Measurements from ENCODE around the gene FLYWCH1. TPM values are rescaled to one million over a fixed set of nuclear protein-coding genes. Genes with fewer than 3 reads are reported as not detected.

FLYWCH1 gene
- total RNA-seq, 1 donor from 2014 or later: 65.4 TPM

DNA sequence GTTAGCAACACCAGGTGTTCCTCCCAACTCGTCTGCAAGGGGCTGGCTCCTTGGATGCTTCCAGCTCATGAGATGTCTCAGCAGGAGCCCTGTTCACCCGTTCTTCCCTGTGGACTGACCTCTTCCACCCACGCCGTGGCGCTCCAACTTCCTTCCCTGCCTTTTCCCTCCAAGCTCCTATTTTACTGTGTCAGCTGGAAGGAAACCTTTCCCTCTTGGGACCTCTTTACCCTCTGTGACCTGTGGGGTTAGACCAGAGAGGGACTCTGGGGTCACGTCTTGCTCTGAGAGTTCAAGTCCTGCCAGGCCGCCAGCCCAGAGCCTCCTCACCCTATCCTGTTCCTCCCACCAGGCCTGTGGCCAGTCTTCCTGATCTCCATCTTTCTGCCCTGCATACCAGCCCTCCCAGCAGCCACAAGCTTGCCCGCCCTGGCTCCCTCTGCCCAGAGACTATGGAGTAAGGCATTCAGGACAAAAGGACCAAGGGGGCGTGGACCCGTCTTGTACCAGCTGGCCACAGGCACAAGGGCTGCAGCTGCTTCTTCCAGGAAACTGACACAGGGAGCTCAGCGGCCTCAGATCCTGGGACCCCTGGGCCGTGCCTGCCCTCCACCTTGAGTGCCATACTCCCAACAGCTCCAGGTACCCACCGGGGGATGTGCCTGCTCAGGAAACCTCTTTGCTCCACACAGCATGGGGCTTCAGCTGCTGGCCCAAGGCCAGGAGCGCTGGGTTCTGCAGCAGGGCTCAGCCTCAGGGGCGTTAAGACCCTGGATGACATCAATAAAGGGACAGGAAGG is 60.5 kb downstream of the FLYWCH1 start:
- Mint-ChIP-seq H3K9me3 (no peaks in the 10 kb centered on the region), H3K4me1 (ENCODE audit: low read depth) (peaks cover 18% of the 10 kb centered on the region), H3K27ac (peak overlapping the region; percentile 45), H3K27me3 (ENCODE audit: low read depth) (peaks cover 8% of the 10 kb centered on the region), H3K4me3 (ENCODE audit: low read depth) (peak overlapping the region; percentile 55), H3K36me3 (ENCODE audit: low read depth) (peaks cover 33% of the 10 kb centered on the region)
- intact Hi-C loops (cut with micrococcal nuclease): no loop called here
- DNase-seq (ENCODE audit: low spot score): no peak

DNA sequence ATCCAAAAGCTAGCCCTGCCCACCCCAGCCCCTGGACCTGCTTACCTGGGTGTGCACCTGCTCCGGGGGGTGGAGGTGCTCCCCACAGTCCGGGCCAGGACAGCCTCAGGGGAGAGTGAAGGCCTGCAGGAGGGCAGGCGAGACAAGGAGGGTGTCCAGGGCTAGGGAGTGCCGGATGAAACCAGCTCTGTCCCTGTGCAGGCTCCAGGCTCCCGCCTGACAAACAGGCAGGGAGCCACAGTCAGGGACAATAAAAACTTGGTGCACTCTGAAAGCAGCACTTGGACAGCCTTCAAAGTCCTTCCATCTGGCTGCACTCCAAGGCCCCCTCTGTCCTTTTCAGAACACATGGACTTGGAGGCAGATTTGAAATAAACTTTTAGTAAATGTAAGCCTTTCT is 61.4 kb downstream of the FLYWCH1 start:
- Mint-ChIP-seq H3K36me3 (ENCODE audit: low read depth) (peaks cover 39% of the 10 kb centered on the region), H3K27me3 (ENCODE audit: low read depth) (peaks cover 5% of the 10 kb centered on the region)
- no peak for DNase-seq (ENCODE audit: low spot score)

DNA sequence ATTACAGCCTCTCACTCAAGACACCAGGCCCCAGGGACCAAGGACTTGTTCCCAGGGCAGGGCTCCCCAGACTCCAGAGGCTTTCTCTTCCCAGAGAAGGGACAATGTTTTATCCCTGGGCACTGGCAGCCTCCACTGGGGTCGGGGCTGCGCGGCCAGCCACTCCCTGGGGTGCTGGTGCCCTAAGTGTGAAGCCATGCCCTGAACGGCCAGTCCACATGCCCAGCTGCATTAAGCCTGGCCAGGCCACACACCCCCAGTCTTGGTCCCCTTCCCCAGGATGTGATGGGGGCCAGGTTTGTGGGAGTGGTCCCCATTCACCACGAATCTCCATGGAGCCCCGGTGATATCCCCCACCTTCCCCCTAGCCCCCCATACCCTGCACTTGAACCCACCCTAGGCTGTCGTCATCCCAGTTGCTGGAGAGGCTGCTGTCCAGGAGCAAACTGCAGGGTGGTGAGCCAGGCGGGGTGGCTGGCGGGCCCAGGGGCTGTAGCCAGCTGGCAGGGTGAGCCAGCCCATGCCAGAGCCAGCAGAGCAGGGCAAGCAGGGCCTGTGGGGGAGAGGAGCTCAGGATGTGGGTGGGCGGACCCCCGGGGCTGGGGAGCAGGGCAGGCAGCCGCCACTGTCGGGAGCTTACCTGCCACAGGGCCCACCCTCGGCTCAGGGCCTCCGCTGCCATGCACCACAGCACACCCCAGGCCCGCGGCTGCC is 62.0 kb downstream of the FLYWCH1 start:
- H3K9me3 Mint-ChIP-seq: no peaks in the 10 kb centered on the region
- intact Hi-C loops (cut with micrococcal nuclease): no loop called here
- peaks cover 38% of the 10 kb centered on the region for H3K36me3 Mint-ChIP-seq (ENCODE audit: low read depth)

More for the DNA sequence above, 61.4 kb downstream of the FLYWCH1 start:
- no peak overlapping the region for H3K4me3 Mint-ChIP-seq (ENCODE audit: low read depth)
- H3K4me1 Mint-ChIP-seq (ENCODE audit: low read depth): peaks cover 17% of the 10 kb centered on the region
- intact Hi-C loops (cut with micrococcal nuclease): no loop called here
- H3K27ac Mint-ChIP-seq: no peak overlapping the region
- no peaks in the 10 kb centered on the region for H3K9me3 Mint-ChIP-seq

DNA sequence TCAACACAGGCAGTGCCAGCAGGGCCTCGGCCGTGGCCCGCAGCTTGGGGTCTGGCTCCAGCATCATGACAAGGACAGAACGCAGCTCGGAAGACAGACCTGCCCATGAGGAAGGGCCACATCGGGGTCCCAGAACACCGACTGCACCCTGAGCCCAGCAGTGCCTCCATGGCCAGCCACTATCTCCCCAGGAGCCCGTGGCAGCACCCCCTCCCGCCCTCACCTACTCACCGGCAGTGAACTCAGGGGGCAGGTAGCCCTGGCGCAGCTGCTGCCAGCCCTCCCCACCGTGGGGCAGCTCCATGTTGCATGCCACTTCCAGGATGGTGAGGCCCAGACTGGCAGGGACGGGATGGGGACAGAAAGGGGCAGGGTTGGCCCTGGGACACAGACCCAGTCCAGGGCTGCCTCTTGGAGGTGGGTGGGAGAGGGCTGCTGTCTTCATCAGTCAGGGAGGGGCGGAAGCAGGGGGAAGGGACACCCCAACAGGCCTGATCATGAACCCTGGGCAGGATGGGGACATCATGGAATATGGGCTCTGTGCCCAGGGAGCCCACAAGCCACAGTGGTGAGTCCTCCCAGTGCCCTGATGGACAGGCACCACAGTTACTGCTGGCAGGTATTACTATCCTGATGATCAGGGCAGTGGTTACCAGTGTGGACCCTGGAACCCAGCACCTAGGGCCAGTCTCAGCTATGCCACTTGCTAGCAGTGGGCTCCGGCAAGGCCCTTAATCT is 62.8 kb downstream of the FLYWCH1 start:
- Mint-ChIP-seq H3K27ac (no peak overlapping the region), H3K4me1 (ENCODE audit: low read depth) (peaks cover 12% of the 10 kb centered on the region), H3K4me3 (ENCODE audit: low read depth) (no peak overlapping the region), H3K36me3 (ENCODE audit: low read depth) (peaks cover 41% of the 10 kb centered on the region), H3K27me3 (ENCODE audit: low read depth) (no peaks in the 10 kb centered on the region), H3K9me3 (no peaks in the 10 kb centered on the region)
- intact Hi-C loops (cut with micrococcal nuclease): no loop called here
- no peak for DNase-seq (ENCODE audit: low spot score)

More for the DNA sequence above, 62.0 kb downstream of the FLYWCH1 start:
- Mint-ChIP-seq H3K27me3 (ENCODE audit: low read depth) (no peaks in the 10 kb centered on the region), H3K27ac (no peak overlapping the region), H3K4me1 (ENCODE audit: low read depth) (peaks cover 12% of the 10 kb centered on the region), H3K4me3 (ENCODE audit: low read depth) (no peak overlapping the region)
- DNase-seq (ENCODE audit: low spot score): no peak

DNA sequence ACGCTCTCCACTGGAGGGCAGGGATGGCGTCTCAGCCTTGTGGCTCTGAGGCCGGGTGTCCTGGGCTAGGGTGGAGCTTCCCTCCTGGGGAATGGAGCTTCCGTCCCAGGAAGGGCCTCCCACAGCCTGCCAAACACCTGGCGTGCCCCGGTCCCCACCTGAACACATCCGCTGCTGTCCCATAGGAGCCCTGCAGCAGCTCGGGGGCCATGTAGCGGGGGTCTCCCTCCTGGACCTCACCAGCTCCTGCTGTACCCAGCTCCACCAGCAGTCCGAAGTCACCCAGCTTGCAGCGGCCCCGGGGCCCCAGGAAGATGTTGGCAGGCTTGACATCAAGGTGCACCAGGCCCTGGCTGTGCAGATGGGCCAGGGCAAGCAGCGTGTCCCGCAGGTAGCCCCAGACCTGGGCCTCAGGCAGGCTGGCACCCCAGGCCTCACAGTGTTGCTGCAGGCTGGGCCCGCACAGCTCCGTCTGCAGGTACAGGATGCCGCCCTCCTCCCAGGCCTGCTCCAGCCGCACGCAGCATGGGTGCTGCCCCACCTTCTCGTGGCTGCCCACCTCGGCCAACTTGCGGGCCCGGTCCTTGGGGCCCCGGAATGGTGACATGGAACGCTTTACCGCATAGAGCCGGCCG is 63.5 kb downstream of the FLYWCH1 start:
- Mint-ChIP-seq H3K36me3 (ENCODE audit: low read depth) (peaks cover 41% of the 10 kb centered on the region), H3K27ac (no peak overlapping the region), H3K4me3 (ENCODE audit: low read depth) (no peak overlapping the region), H3K4me1 (ENCODE audit: low read depth) (peaks cover 11% of the 10 kb centered on the region), H3K27me3 (ENCODE audit: low read depth) (no peaks in the 10 kb centered on the region), H3K9me3 (no peaks in the 10 kb centered on the region)
- DNase-seq (ENCODE audit: low spot score): no peak
- intact Hi-C loops (cut with micrococcal nuclease): no loop called here

DNA sequence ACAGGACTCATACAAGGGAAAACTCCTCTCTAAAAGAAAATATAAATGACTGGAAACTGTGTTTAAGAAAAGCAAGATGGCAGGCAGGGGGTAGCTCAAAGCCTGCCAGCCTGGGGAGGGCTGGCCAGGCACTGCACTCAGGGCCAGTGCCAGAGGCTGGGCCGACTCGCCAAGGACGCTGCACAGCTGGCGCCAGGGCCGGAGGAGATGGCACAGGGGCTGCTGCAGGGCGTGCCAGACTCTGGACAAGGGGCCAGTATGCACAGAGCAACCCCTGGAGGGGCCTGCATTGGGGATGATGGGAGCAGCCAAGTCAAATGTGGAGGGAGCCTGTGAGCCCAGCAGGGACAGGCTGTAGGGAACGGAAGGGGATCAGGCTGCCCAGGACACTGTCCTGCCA is 64.5 kb downstream of the FLYWCH1 start:
- Mint-ChIP-seq H3K4me1 (ENCODE audit: low read depth) (peaks cover 5% of the 10 kb centered on the region), H3K4me3 (ENCODE audit: low read depth) (no peak overlapping the region), H3K27me3 (ENCODE audit: low read depth) (no peaks in the 10 kb centered on the region), H3K9me3 (no peaks in the 10 kb centered on the region), H3K27ac (no peak overlapping the region), H3K36me3 (ENCODE audit: low read depth) (peaks cover 33% of the 10 kb centered on the region)
- no peak for DNase-seq (ENCODE audit: low spot score)
- intact Hi-C loops (cut with micrococcal nuclease): no loop called here

DNA sequence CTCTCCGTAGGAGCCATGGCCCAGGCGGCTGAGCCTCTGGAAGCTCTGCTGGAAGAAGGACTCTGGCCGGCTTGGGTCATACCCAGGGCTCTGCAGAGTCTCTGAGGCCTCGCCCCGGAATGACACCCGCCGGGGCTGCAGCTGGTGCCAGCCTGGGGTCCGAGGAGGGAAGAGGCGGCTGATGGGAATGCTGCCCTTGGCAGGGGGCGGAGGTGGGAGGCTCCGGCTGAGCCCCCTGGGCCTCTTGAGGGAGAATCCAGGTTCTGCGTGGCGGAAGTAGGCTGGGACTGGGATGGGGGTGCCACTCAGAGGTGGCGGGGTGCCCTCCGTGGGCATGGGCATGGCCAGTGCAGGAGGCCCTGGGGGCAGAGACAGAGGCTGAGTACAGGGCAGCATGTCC is 64.9 kb downstream of the FLYWCH1 start:
- intact Hi-C loops (cut with micrococcal nuclease): no loop called here
- no peak overlapping the region for H3K27ac Mint-ChIP-seq
- H3K27me3 Mint-ChIP-seq (ENCODE audit: low read depth): no peaks in the 10 kb centered on the region
- H3K9me3 Mint-ChIP-seq: no peaks in the 10 kb centered on the region
- no peak for DNase-seq (ENCODE audit: low spot score)
- H3K36me3 Mint-ChIP-seq (ENCODE audit: low read depth): peaks cover 32% of the 10 kb centered on the region
- no peak overlapping the region for H3K4me3 Mint-ChIP-seq (ENCODE audit: low read depth)
- H3K4me1 Mint-ChIP-seq (ENCODE audit: low read depth): peaks cover 7% of the 10 kb centered on the region

DNA sequence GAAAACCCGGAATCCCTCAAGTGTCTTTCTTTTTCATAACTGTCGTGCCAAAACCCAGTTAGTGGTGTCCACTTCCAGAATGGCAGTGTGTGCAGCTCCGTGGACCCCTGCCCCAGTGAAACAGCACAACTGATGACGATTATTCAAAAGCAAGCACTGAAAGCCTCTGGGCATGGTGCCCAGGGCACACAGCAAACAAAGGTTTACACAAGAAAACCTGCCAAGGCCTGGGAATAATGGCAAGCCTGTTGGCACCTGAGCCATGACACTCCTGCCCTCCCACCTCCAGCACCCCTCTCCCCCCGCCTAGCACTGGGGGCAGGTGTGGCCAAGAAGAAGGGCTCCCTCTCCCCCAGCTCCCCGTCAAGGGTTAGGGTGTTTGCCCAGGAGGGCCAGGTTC is 65.7 kb downstream of the FLYWCH1 start:
- Mint-ChIP-seq H3K36me3 (ENCODE audit: low read depth) (peaks cover 24% of the 10 kb centered on the region), H3K27ac (no peak overlapping the region), H3K4me3 (ENCODE audit: low read depth) (no peak overlapping the region), H3K4me1 (ENCODE audit: low read depth) (peaks cover 9% of the 10 kb centered on the region), H3K9me3 (no peaks in the 10 kb centered on the region), H3K27me3 (ENCODE audit: low read depth) (no peaks in the 10 kb centered on the region)
- DNase-seq (ENCODE audit: low spot score): no peak
- intact Hi-C loops (cut with micrococcal nuclease): no loop called here

DNA sequence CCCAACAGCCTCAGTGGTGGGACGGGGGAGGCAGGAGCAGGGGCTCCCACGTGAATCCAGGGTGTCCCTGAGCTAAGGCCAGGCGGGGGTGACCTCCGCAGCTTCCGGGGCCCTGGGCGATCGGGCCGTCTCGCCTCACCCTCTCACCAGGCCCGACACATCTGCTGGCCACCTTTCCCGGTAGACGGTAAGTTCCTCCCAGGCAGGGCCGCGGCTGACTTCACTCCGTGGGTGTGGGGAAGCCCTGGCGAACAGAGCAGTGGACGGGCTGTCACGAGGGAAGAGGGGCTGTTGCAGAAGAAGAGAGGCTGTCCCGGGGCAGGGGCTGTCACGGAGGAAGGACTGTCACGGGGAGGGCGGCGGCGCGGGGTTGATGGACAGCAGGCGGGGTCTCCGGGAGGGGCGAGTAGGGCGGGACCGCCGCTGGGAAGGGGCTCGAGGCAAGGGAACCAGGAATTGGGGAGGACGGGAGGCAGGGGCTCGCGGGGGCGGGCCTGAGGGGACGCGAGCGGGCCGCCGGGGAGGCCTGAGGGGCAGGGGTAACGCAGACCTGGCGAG is 68.0 kb downstream of the FLYWCH1 start:
- Mint-ChIP-seq H3K4me1 (ENCODE audit: low read depth) (peaks cover 9% of the 10 kb centered on the region), H3K27ac (peak overlapping the region; percentile 88), H3K4me3 (ENCODE audit: low read depth) (peak overlapping the region; percentile 90), H3K9me3 (no peaks in the 10 kb centered on the region), H3K27me3 (ENCODE audit: low read depth) (no peaks in the 10 kb centered on the region), H3K36me3 (ENCODE audit: low read depth) (peaks cover 20% of the 10 kb centered on the region)
- peak; percentile 38 for DNase-seq (ENCODE audit: low spot score)
- intact Hi-C loops (cut with micrococcal nuclease): loop anchor here (5.0 kb wide), 1 partner anchor 43 kb away; the partner anchor contains the start of genes HCFC1R1, THOC6 and TNFRSF12A

DNA sequence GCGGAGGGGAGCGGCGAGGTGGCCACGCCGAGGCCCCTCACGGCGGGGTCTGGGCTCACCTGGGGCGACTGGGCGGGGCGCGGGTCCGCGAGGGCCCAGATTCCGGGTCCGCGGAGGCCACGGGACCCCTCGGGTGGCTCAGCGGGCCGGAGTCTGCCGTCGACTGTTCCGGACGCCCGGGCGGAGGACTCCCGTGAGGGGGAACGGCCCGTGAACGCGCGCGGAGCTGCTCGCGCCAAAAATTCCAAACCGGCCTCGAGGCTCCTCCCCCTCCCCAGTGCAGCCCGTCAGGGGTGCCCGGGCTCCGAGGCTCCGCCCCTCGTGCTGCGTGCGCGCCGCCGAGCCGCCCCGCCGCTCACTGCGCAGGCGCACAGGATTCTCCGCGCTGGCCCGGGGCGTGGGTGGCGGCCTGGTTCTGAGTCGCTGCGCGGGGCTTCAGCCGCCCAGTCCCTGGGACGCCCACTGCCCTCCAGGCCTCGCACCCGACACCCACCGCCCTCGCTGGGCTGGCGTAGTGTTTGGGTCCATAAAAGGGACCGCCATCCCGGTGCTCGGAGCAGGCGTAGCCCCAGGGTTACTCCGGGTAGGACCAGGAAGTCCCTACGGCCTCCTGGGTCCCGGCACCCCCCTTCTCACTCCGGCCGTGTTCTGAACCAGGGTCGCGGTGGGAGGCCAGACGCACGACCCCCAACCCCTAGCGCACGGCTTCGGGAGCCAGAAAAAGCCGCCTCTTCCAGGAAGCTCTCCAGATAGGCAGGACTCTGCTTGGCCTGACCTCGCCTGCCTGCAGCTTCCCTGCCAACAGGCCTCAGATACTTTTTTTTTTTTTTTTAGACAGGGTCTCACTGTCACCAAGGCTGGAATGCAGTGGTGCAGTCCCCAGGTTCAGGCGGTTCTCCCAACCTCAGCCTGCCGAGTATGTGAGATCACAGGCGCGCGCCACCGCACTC is 68.8 kb downstream of the FLYWCH1 start, which contains the start of gene PKMYT1:
Gene PKMYT1, minus strand, starts transcription at position 220 of the 950 bp plus-strand sequence. CDS start 789 bp downstream, outside the sequence.
- Mint-ChIP-seq H3K4me3 (ENCODE audit: low read depth) (peak within 1 kb of the TSS; percentile 90), H3K27ac (peak within 1 kb of the TSS; percentile 88), H3K27me3 (ENCODE audit: low read depth) (no peaks in the 10 kb centered on the region), H3K4me1 (ENCODE audit: low read depth) (peaks cover 9% of the 10 kb centered on the region), H3K36me3 (ENCODE audit: low read depth) (peaks cover 20% of the 10 kb centered on the region), H3K9me3 (no peaks in the 10 kb centered on the region)
- DNase-seq (ENCODE audit: low spot score): peak; percentile 95
- intact Hi-C loops (cut with micrococcal nuclease): loop anchor here (5.0 kb wide), 1 partner anchor 42 kb away; the partner anchor contains the start of genes HCFC1R1, THOC6 and TNFRSF12A

DNA sequence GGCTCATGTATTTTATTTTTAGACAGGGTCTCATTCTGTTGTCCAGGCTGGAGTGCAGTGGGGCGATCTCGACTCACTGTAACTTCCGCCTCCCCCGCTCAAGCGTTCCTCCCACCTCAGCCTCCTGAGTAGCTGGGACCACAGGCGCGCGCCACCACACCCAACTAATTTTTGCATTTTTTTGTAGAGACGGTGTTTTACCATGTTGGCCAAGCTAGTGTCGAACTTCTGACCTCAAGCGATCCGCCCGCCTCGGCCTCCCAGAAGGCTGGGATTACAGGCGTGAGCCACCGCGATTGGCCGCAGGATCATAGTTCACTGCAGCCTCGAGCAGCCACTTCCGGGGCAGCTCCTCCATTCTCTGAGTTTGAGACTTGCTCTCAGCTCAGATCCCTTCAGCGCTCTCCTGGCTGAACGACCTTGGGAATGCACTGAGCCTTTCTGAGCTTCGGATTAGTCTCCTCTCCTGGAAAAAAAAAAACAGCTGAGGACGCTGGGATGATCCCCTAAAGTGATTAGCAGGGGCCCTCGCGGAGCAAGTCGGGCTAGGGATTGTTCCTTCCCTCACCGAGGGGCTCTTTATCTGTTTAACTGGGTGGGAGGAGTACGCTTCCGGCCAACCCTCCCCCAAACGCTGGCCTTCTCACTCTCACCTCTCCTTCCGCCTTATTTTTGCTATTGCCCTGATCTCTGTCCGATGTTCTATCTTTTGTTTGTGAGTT is 69.6 kb downstream of the FLYWCH1 start:
- H3K27ac Mint-ChIP-seq: peak overlapping the region; percentile 82
- H3K27me3 Mint-ChIP-seq (ENCODE audit: low read depth): no peaks in the 10 kb centered on the region
- peak overlapping the region; percentile 90 for H3K4me3 Mint-ChIP-seq (ENCODE audit: low read depth)
- intact Hi-C loops (cut with micrococcal nuclease): loop anchor here (5.0 kb wide), 1 partner anchor 41 kb away; the partner anchor contains the start of genes HCFC1R1, THOC6 and TNFRSF12A
- H3K9me3 Mint-ChIP-seq: no peaks in the 10 kb centered on the region
- DNase-seq (ENCODE audit: low spot score): no peak
- H3K36me3 Mint-ChIP-seq (ENCODE audit: low read depth): peaks cover 14% of the 10 kb centered on the region
- peaks cover 9% of the 10 kb centered on the region for H3K4me1 Mint-ChIP-seq (ENCODE audit: low read depth)
